Spinal cord (tissue), 10 donors: ENCODE measurements around the gene HMG20A. TPM values are rescaled to one million over a fixed set of nuclear protein-coding genes. Genes with fewer than 3 reads are reported as not detected.

Experiments used
- DNase-seq, 6 donors: peaks; one replicate each; pipeline versions ENCODE4 v3.0.0 to v3.0.0-alpha.2; 2013 to 2015; ENCODE audit warnings: low spot score in 6 of 6, low read depth in 4 of 6
- H3K27ac ChIP-seq: one replicate; pipeline ENCODE4 v1.5.1; 2013; ENCODE audit warnings: low read depth, low read length, control low read depth
- H3K27me3 ChIP-seq: one replicate; pipeline ENCODE4 v1.6.1; 2013; ENCODE audit warnings: low read length; ENCODE audit not compliant: control insufficient read depth, insufficient read depth
- H3K36me3 ChIP-seq: one replicate; pipeline ENCODE4 v1.6.1; 2013; ENCODE audit warnings: low read length; ENCODE audit not compliant: control insufficient read depth, insufficient read depth
- H3K4me1 ChIP-seq: one replicate; pipeline ENCODE4 v1.6.1; 2013; ENCODE audit warnings: low read length; ENCODE audit not compliant: control insufficient read depth, insufficient read depth
- H3K4me3 ChIP-seq: one replicate; pipeline ENCODE4 v1.5.1; 2013; ENCODE audit warnings: low read depth, low read length, control low read depth
- H3K9me3 ChIP-seq: one replicate; pipeline ENCODE4 v1.6.1; 2013; ENCODE audit warnings: low read length; ENCODE audit not compliant: control insufficient read depth, insufficient read depth
- WGBS: methylation state at CpG from one replicate; pipeline ENCODE4 v1.1.5; 2013; ENCODE audit warnings: missing lambda C conversion rate; ENCODE audit not compliant: insufficient coverage; 5-methylcytosine and 5-hydroxymethylcytosine counted together
- polyA plus RNA-seq, 2 donors: library from polyadenylated mRNA; unstranded; fragments of 120-200 nt; gene quantifications; one replicate each; pipeline ENCODE4 v1.2.1, GENCODE V29; 2013; ENCODE audit not compliant: insufficient read length in 2 of 2
- total RNA-seq, 2 donors: library from RNA; depleted of rRNA in 1 of 2; stranded (reverse); fragments of 120-200 nt in 1 of 2; fragments of >200 nt in 1 of 2; gene quantifications; one replicate each; pipeline versions ENCODE4 v1.2.3 to v1.2.4, GENCODE V29; 2013 to 2014
- donor health status: healthy.

HMG20A gene
- total and polyA plus RNA-seq, 4 donors = 39.6 to 49.7 (median 48.1) TPM

GRCh38 chr15:77387365-77388105 lies 33.2 kb upstream of the HMG20A start:
- H3K27me3 ChIP-seq = no peaks in the 10 kb centered on the region
- H3K36me3 ChIP-seq = no peaks in the 10 kb centered on the region
- no peaks in the 10 kb centered on the region for H3K9me3 ChIP-seq
- no peak for DNase-seq
- WGBS = 88% methylated on average over 1 of the region's 2 CpGs
- H3K4me3 ChIP-seq = no peak overlapping the region
- no peak overlapping the region for H3K27ac ChIP-seq
- no peaks in the 10 kb centered on the region for H3K4me1 ChIP-seq

GRCh38 chr15:77391372-77391951 lies 29.2 kb upstream of the HMG20A start:
- H3K27me3 ChIP-seq = no peaks in the 10 kb centered on the region
- no CpG with 5 or more reads among the region's 3 CpGs for WGBS
- DNase-seq = no peak
- no peaks in the 10 kb centered on the region for H3K36me3 ChIP-seq
- peaks cover 7% of the 10 kb centered on the region for H3K9me3 ChIP-seq
- no peaks in the 10 kb centered on the region for H3K4me1 ChIP-seq
- no peak overlapping the region for H3K4me3 ChIP-seq
- no peak overlapping the region for H3K27ac ChIP-seq

GRCh38 chr15:77392762-77393470 lies 27.8 kb upstream of the HMG20A start:
- no peak for DNase-seq
- no peak overlapping the region for H3K4me3 ChIP-seq
- H3K36me3 ChIP-seq = no peaks in the 10 kb centered on the region
- no peaks in the 10 kb centered on the region for H3K4me1 ChIP-seq
- no peak overlapping the region for H3K27ac ChIP-seq
- peaks cover 7% of the 10 kb centered on the region for H3K9me3 ChIP-seq
- no peaks in the 10 kb centered on the region for H3K27me3 ChIP-seq
- 96% methylated on average over 3 of the region's 7 CpGs for WGBS

DNA sequence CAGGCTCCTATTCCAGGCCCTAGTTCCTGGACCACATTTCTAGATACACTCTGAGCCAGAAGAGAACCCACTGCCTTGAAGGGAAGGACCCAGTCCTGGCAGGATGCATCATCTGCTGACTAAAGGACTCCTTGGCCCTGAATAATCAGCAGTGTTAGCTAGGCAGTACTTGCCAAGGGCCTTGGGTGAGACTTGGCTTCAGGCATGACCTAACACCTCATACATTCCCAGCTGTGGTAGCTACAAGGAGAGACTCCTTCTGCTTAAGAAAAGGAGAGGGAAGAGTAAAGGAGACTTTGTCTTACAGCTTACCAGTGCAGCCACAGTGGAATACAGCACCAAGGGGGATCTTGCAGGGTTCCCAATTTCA lies 27.2 kb upstream of the HMG20A start:
- no peak overlapping the region for H3K27ac ChIP-seq
- no peaks in the 10 kb centered on the region for H3K36me3 ChIP-seq
- H3K9me3 ChIP-seq = peaks cover 11% of the 10 kb centered on the region
- H3K4me3 ChIP-seq = no peak overlapping the region
- H3K4me1 ChIP-seq = no peaks in the 10 kb centered on the region
- H3K27me3 ChIP-seq = no peaks in the 10 kb centered on the region
- no peak for DNase-seq

DNA sequence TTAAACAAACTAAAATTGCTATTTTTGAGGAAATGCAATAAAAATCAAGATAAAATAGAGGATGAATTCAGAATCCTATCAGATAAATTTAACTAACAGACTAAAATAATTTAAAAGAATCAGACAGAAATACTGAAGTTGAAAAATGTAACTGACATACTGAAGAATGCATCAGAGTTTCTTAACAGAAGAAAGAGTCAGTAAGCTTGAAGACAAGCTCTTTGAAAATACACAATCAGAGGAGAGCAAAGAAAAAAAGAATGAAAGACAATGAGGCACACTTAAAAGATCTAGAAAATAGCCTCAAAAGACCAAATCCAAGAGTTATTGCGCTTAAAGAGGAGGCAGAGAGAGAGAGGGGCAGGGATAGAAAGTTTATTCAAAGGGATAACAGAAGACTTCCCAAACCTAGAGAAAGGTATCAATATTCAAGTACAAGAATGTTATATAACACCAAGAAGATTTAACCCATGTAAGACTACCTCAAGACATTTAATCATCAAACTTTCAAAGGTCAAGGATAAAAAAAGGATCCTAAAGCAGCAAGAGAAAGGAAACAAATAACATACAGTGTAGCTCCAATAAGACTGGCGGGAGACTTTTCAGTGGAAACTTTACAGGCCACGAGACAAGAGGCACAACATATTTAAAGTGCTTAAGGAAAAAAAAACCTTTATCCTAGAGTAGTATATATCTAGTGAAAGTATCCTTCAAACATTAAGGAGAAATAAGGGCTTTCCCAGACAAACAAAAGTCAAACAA lies 25.5 kb upstream of the HMG20A start:
- Histone ChIP-seq H3K27me3 (no peaks in the 10 kb centered on the region), H3K9me3 (peaks cover 18% of the 10 kb centered on the region), H3K27ac (no peak overlapping the region), H3K4me1 (no peaks in the 10 kb centered on the region), H3K4me3 (no peak overlapping the region), H3K36me3 (no peaks in the 10 kb centered on the region)
- DNase-seq = no peak
- no CpG with 5 or more reads among the region's 3 CpGs for WGBS

GRCh38 chr15:77396692-77397091 lies 24.0 kb upstream of the HMG20A start:
- WGBS = no CpG with 5 or more reads among the region's 1 CpG
- H3K36me3 ChIP-seq = no peaks in the 10 kb centered on the region
- no peak overlapping the region for H3K27ac ChIP-seq
- no peak for DNase-seq
- H3K27me3 ChIP-seq = no peaks in the 10 kb centered on the region
- H3K4me1 ChIP-seq = no peaks in the 10 kb centered on the region
- peaks cover 18% of the 10 kb centered on the region for H3K9me3 ChIP-seq
- H3K4me3 ChIP-seq = no peak overlapping the region

DNA sequence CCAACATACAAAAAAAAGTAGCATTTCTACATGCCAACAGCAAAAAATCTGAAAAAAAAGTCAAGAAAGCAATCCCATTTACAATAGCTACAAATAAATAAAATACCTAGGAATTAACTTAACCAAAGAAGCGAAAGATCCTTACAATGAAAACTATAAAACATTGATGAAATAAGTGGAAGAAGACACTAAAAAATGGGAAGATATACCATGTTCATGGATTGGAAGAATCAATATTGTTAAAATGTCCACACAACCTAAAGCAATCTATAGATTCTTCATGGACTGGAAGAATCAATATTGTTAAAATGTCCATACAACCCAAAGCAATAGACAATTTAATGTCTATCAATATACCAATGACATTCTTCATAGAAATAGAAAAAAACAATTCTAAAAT lies 21.8 kb upstream of the HMG20A start:
- Histone ChIP-seq H3K9me3 (peaks cover 18% of the 10 kb centered on the region), H3K4me3 (no peak overlapping the region), H3K27ac (no peak overlapping the region), H3K4me1 (no peaks in the 10 kb centered on the region), H3K27me3 (no peaks in the 10 kb centered on the region), H3K36me3 (no peaks in the 10 kb centered on the region)
- no peak for DNase-seq
- no CpG with 5 or more reads among the region's 1 CpG for WGBS

- Histone ChIP-seq H3K4me1 (no peaks in the 10 kb centered on the region), H3K4me3 (no peak overlapping the region), H3K27me3 (no peaks in the 10 kb centered on the region), H3K9me3 (peaks cover 15% of the 10 kb centered on the region), H3K27ac (no peak overlapping the region), H3K36me3 (no peaks in the 10 kb centered on the region)
- no peak for DNase-seq
- no CpG with 5 or more reads among the region's 1 CpG for WGBS
Observed at GRCh38 chr15:77400258-77400657, 20.4 kb upstream of the HMG20A start.

DNA sequence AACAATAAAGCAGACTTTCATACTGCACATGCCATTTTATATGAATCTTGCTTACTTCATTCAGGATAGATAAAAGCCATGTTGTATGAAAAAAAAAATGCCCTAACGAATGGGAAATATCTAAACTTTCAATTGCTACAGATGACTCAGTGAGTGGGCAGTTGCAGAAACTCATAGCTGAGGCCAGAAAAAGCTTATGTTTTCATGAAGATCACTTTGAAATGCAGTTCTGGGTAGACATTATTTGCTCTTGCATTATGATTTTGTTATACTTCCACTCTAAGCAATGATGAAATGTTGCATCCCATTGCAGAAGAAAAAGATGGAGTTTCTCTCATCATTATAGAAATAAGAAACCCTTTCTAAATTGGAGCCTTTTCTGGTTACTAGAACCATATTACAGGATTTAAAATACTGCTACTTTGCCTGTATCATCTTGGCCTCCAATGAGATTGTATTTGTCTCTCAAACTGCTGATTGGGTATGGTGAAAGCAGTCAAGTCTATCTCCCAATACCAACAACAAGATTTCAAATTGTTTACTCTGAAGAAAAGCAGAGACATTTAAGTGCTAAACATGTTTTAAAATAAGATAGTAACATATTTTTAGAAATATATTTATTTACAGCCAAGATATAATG lies 17.8 kb upstream of the HMG20A start:
- WGBS = no CpG with 5 or more reads among the region's 1 CpG
- Histone ChIP-seq H3K27ac (no peak overlapping the region), H3K4me1 (no peaks in the 10 kb centered on the region), H3K9me3 (peaks cover 11% of the 10 kb centered on the region), H3K36me3 (no peaks in the 10 kb centered on the region), H3K27me3 (no peaks in the 10 kb centered on the region), H3K4me3 (no peak overlapping the region)
- DNase-seq = no peak
